Liver (tissue), 9 donors: ENCODE measurements around the gene XK. TPM values are rescaled to one million over a fixed set of nuclear protein-coding genes. Genes with fewer than 3 reads are reported as not detected.

Experiments
- DNase-seq: peaks from one replicate; pipeline ENCODE4 v3.0.0-alpha.2; 2017; ENCODE audit warnings: low spot score
- H3K27ac ChIP-seq, 2 donors: one replicate each; pipeline ENCODE4 v1.7.0; 2013; ENCODE audit warnings: inconsistent platforms in 2 of 2, low read length in 2 of 2, control low read depth in 1 of 2, low read depth in 1 of 2, mild to moderate bottlenecking in 1 of 2
- H3K27me3 ChIP-seq, 4 donors: one replicate each; pipeline versions ENCODE4 v1.6.1 to v1.7.0; 2013; ENCODE audit warnings: low read length in 3 of 4, inconsistent platforms in 1 of 4, mild to moderate bottlenecking in 1 of 4, moderate library complexity in 1 of 4; ENCODE audit not compliant: control insufficient read depth in 4 of 4, insufficient read depth in 4 of 4
- H3K36me3 ChIP-seq, 4 donors: one replicate each; pipeline versions ENCODE4 v1.6.1 to v1.7.0; 2013; ENCODE audit warnings: low read length in 3 of 4, mild to moderate bottlenecking in 3 of 4, low read depth in 1 of 4, moderate library complexity in 1 of 4; ENCODE audit not compliant: control insufficient read depth in 4 of 4, insufficient read depth in 3 of 4
- H3K4me1 ChIP-seq, 4 donors: one replicate each; pipeline versions ENCODE4 v1.6.1 to v1.7.0; 2013; ENCODE audit warnings: low read length in 3 of 4, mild to moderate bottlenecking in 3 of 4, moderate library complexity in 1 of 4; ENCODE audit not compliant: control insufficient read depth in 4 of 4, insufficient read depth in 4 of 4
- H3K4me3 ChIP-seq, 3 donors: one replicate each; pipeline versions ENCODE4 v1.6.1 to v1.7.0; 2013; ENCODE audit warnings: low read length in 3 of 3, control low read depth in 1 of 3, low read depth in 1 of 3, mild to moderate bottlenecking in 1 of 3
- H3K9ac ChIP-seq, 2 donors: one replicate each; pipeline ENCODE4 v1.7.0; 2013; ENCODE audit warnings: low read length in 2 of 2, mild to moderate bottlenecking in 2 of 2, moderate library complexity in 2 of 2, control low read depth in 1 of 2, low read depth in 1 of 2
- H3K9me3 ChIP-seq, 4 donors: one replicate each; pipeline versions ENCODE4 v1.6.1 to v1.7.0; 2013; ENCODE audit warnings: low read length in 3 of 4; ENCODE audit not compliant: control insufficient read depth in 4 of 4
- ATF3 ChIP-seq: IDR thresholded peaks from 2 replicates; pipeline ENCODE4 v1.6.1; 2016; ENCODE audit warnings: antibody characterized with exemption
- FOXA2 ChIP-seq: IDR thresholded peaks from 2 replicates; pipeline ENCODE4 v1.6.1; 2016; ENCODE audit warnings: antibody characterized with exemption
- GABPA ChIP-seq, 2 donors: IDR thresholded peaks in 1 of 2; conservative IDR thresholded peaks in 1 of 2; 2 replicates each; pipeline ENCODE4 v1.6.1; 2016; ENCODE audit warnings: antibody characterized with exemption in 2 of 2, mild to moderate bottlenecking in 1 of 2, moderate library complexity in 1 of 2
- HNF4A ChIP-seq, 2 donors: conservative IDR thresholded peaks; 2 replicates each; pipeline ENCODE4 v1.6.1; 2016; ENCODE audit warnings: antibody characterized with exemption in 2 of 2, mild to moderate bottlenecking in 2 of 2
- HNF4G ChIP-seq: IDR thresholded peaks from 2 replicates; pipeline ENCODE4 v1.6.1; 2016; ENCODE audit warnings: antibody characterized with exemption
- RAD21 ChIP-seq, 2 donors: IDR thresholded peaks; 2 replicates each; pipeline ENCODE4 v1.6.1; 2016; ENCODE audit warnings: antibody characterized with exemption in 2 of 2, mild to moderate bottlenecking in 2 of 2
- TAF1 ChIP-seq: conservative IDR thresholded peaks from 2 replicates; pipeline ENCODE4 v1.6.1; 2016; ENCODE audit warnings: antibody characterized with exemption, mild to moderate bottlenecking
- YY1 ChIP-seq: IDR thresholded peaks from 2 replicates; pipeline ENCODE4 v1.6.1; 2016; ENCODE audit warnings: antibody characterized with exemption, mild to moderate bottlenecking
- WGBS: extraction: QIAGEN DNeasy Blood & Tissue Kit; methylation state at CpG from one replicate; pipeline ENCODE4 v1.1.7; 2013; 5-methylcytosine and 5-hydroxymethylcytosine counted together
- polyA plus RNA-seq, 2 donors: library from polyadenylated mRNA; stranded (reverse) in 1 of 2; unstranded in 1 of 2; fragments of 200-250 nt in 1 of 2; fragments of >200 nt in 1 of 2; fragmentation: Nextera tagmentation in 1 of 2; extraction: Ambion mirVana in 1 of 2; gene quantifications; one replicate each; pipeline versions ENCODE4 v1.2.1 to v1.2.3, GENCODE V29; 2013 to 2015
- total RNA-seq, 2 donors: library from RNA; depleted of rRNA; stranded (reverse); fragments of >200 nt; gene quantifications; one replicate each; pipeline ENCODE4 v1.2.3, GENCODE V29; 2014
- TF ChIP-seq, protein P1 (sequence below): fragments of 150-350 bp; IDR thresholded peaks from 2 replicates; pipeline ENCODE4 v1.5.1; 2017; ENCODE audit warnings: improper control_type of control experiment, low read depth, low read length; ENCODE audit not compliant: missing input control
- TF ChIP-seq, protein P2 (sequence below): IDR thresholded peaks from 2 replicates; pipeline ENCODE4 v1.6.1; 2016; ENCODE audit warnings: antibody characterized with exemption, mild to moderate bottlenecking
- TF ChIP-seq, protein P3 (sequence below): IDR thresholded peaks from 2 replicates; pipeline ENCODE4 v1.6.1; 2016; ENCODE audit warnings: antibody characterized with exemption
- donor health status: healthy.
- donor health status: healthy.
- donor health status: healthy.
- donor health status: healthy.
- donor health status: healthy.

The XK gene
- total RNA-seq (10 to 100 TPM in 1 of 2 donors, 1 to 10 TPM in 1; 3.0 to 68.4 TPM), polyA plus RNA-seq (under 1 TPM; 0.83 to 0.98 TPM)

DNA sequence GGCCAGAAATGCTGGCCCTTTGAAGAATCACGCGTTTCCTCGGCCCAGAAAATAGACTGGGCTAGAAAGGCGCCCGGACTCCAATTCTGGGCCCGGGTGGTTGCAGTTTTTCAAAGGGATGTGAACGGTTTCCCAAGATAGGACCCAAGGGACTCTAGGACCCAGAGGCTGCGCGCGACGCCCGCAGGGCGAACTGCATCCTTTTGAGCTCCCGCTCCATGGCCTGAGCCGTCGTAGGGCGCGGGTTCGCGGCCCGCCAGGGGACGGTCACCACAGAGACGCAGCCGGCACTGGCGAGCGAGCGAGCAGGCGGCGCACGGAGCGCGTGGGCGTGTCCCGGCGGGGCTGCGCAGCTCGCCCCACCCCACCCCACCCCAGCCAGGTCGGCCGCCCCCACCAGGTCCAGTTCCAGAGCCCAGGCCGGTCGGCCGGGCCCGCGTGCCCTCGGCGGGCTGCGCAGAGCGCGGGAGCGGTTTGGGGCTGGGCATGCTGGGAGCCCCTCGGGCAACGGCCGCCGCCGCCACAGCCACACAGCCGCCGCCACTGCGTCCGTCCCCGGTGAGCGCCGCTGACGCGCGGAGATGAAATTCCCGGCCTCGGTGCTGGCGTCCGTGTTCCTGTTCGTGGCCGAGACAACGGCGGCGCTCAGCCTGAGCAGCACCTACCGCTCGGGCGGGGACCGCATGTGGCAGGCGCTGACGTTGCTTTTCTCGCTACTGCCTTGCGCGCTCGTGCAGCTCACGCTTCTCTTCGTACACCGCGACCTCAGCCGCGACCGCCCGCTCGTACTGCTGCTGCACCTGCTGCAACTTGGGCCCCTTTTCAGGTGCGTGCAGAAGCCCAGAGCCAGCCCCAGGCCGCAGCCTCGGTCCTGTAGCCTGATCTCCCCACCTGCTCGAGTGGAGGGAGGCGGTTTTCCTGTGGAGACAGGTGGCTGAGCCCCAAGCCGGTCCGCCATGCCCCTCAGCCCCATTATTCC is at the start of gene XK:
Gene XK (plus strand): TSS at position 411 of the 979 bp plus-strand sequence. CDS start 171 bp downstream, at position 582.
- Histone ChIP-seq H3K36me3 (no peaks in the 10 kb centered on the region), H3K27me3 (no peaks in the 10 kb centered on the region), H3K4me1 (peaks cover 0 to 6% (median 1%) of the 10 kb centered on the region in 4 donors), H3K4me3 (peak within 1 kb of the TSS; percentile 30 to 58 (median 41)), H3K27ac (no peak within 1 kb of the TSS), H3K9ac (no peak within 1 kb of the TSS), H3K9me3 (no peaks in the 10 kb centered on the region)
- WGBS = 5% methylated on average over 100 of the region's 100 CpGs
- TF ChIP-seq RAD21 (IDR thresholded peaks at IDR 0.05) (no peak), HNF4G (no peak), YY1 (no peak), HNF4A (conservative IDR thresholded peaks at IDR 0.05) (no peak), TAF1 (no peak), FOXA2 (no peak)
- TF ChIP-seq, protein P1, sequence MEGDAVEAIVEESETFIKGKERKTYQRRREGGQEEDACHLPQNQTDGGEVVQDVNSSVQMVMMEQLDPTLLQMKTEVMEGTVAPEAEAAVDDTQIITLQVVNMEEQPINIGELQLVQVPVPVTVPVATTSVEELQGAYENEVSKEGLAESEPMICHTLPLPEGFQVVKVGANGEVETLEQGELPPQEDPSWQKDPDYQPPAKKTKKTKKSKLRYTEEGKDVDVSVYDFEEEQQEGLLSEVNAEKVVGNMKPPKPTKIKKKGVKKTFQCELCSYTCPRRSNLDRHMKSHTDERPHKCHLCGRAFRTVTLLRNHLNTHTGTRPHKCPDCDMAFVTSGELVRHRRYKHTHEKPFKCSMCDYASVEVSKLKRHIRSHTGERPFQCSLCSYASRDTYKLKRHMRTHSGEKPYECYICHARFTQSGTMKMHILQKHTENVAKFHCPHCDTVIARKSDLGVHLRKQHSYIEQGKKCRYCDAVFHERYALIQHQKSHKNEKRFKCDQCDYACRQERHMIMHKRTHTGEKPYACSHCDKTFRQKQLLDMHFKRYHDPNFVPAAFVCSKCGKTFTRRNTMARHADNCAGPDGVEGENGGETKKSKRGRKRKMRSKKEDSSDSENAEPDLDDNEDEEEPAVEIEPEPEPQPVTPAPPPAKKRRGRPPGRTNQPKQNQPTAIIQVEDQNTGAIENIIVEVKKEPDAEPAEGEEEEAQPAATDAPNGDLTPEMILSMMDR = no peak
- TF ChIP-seq, protein P2, sequence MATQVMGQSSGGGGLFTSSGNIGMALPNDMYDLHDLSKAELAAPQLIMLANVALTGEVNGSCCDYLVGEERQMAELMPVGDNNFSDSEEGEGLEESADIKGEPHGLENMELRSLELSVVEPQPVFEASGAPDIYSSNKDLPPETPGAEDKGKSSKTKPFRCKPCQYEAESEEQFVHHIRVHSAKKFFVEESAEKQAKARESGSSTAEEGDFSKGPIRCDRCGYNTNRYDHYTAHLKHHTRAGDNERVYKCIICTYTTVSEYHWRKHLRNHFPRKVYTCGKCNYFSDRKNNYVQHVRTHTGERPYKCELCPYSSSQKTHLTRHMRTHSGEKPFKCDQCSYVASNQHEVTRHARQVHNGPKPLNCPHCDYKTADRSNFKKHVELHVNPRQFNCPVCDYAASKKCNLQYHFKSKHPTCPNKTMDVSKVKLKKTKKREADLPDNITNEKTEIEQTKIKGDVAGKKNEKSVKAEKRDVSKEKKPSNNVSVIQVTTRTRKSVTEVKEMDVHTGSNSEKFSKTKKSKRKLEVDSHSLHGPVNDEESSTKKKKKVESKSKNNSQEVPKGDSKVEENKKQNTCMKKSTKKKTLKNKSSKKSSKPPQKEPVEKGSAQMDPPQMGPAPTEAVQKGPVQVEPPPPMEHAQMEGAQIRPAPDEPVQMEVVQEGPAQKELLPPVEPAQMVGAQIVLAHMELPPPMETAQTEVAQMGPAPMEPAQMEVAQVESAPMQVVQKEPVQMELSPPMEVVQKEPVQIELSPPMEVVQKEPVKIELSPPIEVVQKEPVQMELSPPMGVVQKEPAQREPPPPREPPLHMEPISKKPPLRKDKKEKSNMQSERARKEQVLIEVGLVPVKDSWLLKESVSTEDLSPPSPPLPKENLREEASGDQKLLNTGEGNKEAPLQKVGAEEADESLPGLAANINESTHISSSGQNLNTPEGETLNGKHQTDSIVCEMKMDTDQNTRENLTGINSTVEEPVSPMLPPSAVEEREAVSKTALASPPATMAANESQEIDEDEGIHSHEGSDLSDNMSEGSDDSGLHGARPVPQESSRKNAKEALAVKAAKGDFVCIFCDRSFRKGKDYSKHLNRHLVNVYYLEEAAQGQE = no peak
- TF ChIP-seq, protein P3, sequence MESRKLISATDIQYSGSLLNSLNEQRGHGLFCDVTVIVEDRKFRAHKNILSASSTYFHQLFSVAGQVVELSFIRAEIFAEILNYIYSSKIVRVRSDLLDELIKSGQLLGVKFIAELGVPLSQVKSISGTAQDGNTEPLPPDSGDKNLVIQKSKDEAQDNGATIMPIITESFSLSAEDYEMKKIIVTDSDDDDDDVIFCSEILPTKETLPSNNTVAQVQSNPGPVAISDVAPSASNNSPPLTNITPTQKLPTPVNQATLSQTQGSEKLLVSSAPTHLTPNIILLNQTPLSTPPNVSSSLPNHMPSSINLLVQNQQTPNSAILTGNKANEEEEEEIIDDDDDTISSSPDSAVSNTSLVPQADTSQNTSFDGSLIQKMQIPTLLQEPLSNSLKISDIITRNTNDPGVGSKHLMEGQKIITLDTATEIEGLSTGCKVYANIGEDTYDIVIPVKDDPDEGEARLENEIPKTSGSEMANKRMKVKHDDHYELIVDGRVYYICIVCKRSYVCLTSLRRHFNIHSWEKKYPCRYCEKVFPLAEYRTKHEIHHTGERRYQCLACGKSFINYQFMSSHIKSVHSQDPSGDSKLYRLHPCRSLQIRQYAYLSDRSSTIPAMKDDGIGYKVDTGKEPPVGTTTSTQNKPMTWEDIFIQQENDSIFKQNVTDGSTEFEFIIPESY = no peak
- peak; percentile 68 for DNase-seq

GRCh38 chrX:37638047-37638446 is 47.5 kb upstream of the XK start:
- no peaks in the 10 kb centered on the region for H3K36me3 ChIP-seq
- no peak for TF ChIP-seq ATF3
- no peak for TF ChIP-seq GABPA (IDR thresholded peaks at IDR 0.05 in 1 of 2, conservative IDR thresholded peaks at IDR 0.05 in 1 of 2)
- TF ChIP-seq, protein P1 = no peak
- TF ChIP-seq FOXA2 = no peak
- no peak for TF ChIP-seq HNF4G

More at GRCh38 chrX:37638047-37638446, 47.5 kb upstream of the XK start:
- no peak overlapping the region for H3K9ac ChIP-seq
- H3K4me3 ChIP-seq = no peak overlapping the region
- H3K27me3 ChIP-seq = no peaks in the 10 kb centered on the region
- no peaks in the 10 kb centered on the region for H3K4me1 ChIP-seq
- no peaks in the 10 kb centered on the region for H3K9me3 ChIP-seq
- no peak overlapping the region for H3K27ac ChIP-seq
- DNase-seq = no peak
